VCaP (cell line): ENCODE results near the gene TXNDC17.
"Not testable (repeated sequence)": the region's sequence is repeated elsewhere in the genome, so short reads cannot be mapped to it uniquely, and the experiment has no call there.

ENCODE experiments used
- H3K27ac ChIP-seq: fragments of 450-650 bp; 2 replicates; pipeline ENCODE4 v1.5.1; 2017
- TF ChIP-seq, protein P1 (sequence below): fragments of 450-650 bp; conservative IDR thresholded peaks from 2 replicates; pipeline ENCODE4 v1.5.1; 2017; ENCODE audit warnings: mild to moderate bottlenecking, moderate library complexity

The TXNDC17 gene

DNA sequence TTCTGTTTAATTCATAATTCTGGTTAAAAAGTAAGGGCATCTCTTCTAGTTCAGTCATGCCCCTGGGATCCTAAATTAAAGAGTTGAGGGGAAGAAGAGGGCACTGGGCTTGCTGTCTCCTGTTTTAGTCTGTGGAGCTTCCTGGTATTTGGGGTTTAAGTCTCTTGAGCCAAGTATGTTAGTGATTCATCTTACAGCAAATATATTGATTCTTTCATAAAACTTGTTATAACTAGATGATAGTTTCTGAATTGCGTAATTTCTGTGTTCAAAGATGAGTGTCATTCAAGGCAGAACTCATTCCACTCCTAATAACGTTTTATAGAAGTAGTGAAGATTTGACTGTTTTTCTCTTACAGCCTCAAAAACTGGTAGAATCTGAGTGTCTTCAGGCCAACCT lies 1.7 kb downstream of the TXNDC17 start:
- TF ChIP-seq, protein P1, sequence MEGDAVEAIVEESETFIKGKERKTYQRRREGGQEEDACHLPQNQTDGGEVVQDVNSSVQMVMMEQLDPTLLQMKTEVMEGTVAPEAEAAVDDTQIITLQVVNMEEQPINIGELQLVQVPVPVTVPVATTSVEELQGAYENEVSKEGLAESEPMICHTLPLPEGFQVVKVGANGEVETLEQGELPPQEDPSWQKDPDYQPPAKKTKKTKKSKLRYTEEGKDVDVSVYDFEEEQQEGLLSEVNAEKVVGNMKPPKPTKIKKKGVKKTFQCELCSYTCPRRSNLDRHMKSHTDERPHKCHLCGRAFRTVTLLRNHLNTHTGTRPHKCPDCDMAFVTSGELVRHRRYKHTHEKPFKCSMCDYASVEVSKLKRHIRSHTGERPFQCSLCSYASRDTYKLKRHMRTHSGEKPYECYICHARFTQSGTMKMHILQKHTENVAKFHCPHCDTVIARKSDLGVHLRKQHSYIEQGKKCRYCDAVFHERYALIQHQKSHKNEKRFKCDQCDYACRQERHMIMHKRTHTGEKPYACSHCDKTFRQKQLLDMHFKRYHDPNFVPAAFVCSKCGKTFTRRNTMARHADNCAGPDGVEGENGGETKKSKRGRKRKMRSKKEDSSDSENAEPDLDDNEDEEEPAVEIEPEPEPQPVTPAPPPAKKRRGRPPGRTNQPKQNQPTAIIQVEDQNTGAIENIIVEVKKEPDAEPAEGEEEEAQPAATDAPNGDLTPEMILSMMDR: no peak
- no peak overlapping the region for H3K27ac ChIP-seq

DNA sequence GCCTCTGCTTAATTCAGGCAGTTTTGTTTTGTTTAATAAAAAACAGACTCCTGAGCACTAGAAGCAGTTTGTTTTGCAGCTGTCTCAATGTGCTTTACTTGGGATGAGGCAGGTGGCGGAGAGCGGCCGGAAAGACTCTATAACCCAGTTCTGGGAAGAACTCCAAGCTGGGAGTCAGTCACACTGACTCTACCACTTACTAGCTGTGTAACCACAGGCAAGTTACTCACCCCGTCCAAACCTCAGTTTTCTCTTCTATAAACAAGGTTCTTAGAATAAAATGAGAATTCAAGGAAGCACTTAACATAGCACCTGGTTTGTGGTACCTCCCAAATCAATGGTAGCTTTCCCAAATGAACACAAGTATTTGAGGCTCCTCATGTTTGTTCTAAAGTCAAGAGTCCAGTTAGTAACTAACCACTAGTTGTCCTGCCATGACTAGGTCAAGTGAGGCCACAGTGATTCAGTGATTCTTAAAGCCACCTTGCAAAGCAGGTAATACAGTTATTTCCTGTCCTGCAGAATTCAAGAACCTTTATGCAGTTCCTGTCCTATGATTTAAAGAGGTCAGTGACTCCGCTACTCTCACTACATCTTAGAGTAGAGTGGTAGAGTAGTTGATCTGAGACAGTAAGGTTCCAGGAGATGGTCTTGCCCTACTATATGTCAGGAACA lies 2.7 kb downstream of the TXNDC17 start:
- TF ChIP-seq, protein P1: no peak
- H3K27ac ChIP-seq: no peak overlapping the region

DNA sequence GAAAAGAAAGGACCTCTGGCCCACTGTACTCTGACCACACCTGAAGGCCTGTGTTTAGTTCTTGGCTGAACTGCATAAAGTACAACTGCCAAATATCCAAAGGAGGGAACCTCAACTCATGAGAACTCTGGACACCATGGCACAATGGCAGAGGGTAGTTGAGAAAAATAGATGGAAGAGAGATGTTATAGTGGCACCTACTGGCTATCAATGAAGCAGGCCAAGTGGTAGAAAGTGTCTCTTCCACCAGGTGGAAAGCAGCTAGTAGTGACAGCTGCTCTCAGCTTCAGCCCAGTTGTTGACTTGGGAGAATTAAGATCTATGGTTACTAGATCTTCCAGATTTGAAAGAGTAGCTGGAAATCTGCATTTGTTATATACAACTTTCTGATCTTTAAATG lies 7.3 kb downstream of the TXNDC17 start:
- TF ChIP-seq, protein P1: 0 out of 2 replicates have a peak, but pooled peaks have one; percentile 30
- no peak overlapping the region for H3K27ac ChIP-seq

DNA sequence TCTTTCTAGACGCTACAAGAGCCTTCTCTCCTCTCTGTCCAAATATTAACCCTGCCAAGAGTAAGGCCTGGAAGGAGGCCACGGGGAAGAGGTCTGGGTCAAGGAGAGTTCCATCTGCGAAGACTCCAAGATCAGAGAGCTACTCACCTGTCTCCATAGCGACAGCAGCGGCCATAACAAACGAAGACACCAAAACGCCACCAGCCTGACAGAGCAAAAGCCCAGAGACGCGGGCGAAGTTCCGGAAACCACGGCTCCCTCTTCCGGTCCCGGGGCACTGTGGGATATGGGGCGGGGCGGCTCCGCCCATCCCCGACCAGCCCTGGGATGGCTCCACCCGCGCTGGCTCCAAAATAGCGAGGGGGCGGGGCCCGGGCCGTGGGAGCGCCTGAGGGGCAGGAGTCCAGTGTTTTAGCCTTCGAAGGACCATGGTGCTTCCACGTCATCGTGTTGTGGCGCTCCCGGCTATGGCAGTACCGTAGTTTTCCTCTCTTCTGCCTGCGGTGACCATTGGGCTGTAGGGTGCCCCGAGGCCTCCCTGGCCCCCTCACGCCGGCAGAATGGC lies 10.6 kb downstream of the TXNDC17 start, which contains the start of the genes C17orf100 and MED31:
Gene C17orf100, plus strand, starts transcription at position 409 of the 565 bp plus-strand sequence. Its CDS starts 152 bp downstream, at position 561.
Gene MED31, minus strand, starts transcription at position 252 of the 565 bp plus-strand sequence. Its CDS starts 77 bp downstream, at position 175.
- peak within 1 kb of the TSS; percentile 81 for H3K27ac ChIP-seq
- TF ChIP-seq, protein P1: no peak

DNA sequence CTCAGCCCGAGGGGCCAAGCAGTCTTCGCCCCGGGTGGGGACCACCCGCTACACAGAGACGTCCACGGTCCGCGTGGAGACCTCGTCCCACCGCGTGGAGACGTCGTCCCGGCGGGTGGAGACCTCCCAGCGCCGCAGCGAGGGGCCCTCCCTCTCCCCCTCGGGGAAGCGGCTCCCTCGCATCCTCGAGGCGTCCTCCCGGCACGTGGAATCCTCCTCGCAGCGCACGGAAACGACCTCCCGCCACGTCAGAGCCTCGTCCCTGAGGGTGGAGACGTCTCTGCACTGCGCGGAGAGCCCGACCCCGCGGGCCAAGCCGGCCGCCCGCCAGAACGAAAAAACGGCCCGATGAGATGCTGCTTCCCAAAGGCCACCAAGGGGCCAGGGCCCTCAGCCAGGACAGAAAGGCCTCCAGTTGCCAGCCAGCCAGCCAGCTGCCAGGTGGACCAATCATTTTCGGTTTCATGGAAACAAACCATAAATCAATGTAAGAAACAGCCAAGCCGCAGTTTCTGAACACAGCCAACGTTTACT lies 11.1 kb downstream of the TXNDC17 start:
- H3K27ac ChIP-seq: peak overlapping the region; percentile 81; the same call in 1 of the 2 replicates
- TF ChIP-seq, protein P1: no peak

DNA sequence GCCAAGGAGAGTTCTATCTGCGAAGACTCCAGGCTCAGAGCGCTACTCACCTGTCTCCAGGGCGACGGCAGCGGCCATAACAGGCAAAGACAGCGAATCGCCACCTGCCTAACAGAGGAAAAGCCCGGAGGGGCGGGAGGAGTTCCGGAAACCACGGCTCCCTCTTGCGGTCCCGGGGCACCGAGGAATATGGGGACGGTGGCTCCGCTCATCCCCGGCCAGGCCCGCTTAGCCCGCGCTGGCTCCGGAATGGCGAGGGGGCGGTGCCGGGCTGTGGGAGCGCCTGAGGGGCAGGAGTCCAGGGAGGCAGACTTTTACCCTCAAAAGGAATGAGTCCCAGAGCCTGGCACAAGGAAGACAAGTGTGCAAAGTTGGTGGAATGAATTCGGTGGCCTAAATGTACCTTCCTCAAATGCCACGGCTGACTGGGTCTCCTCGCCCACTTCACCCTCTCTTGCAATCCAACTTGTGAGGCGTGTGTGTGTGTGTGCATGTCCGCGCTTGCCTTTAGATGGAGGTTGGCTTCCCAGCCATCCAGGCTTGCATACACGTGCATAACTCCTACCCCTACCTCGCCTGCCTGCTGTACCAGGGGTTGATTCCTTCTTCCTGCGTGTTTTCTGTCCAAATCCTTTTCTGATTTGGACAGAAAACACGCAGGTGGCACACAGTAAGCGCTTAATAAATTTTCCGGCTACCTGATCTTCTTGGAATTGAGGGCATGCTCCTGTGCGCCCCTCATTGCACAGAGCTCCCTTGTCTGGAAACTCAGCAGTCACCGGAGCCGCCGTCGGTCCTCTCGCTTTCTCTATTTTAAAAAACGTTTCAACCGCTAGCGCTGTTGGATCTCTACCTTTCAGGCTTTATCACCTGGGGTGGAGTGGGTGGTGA lies 14.2 kb downstream of the TXNDC17 start:
- TF ChIP-seq, protein P1: no peak

DNA sequence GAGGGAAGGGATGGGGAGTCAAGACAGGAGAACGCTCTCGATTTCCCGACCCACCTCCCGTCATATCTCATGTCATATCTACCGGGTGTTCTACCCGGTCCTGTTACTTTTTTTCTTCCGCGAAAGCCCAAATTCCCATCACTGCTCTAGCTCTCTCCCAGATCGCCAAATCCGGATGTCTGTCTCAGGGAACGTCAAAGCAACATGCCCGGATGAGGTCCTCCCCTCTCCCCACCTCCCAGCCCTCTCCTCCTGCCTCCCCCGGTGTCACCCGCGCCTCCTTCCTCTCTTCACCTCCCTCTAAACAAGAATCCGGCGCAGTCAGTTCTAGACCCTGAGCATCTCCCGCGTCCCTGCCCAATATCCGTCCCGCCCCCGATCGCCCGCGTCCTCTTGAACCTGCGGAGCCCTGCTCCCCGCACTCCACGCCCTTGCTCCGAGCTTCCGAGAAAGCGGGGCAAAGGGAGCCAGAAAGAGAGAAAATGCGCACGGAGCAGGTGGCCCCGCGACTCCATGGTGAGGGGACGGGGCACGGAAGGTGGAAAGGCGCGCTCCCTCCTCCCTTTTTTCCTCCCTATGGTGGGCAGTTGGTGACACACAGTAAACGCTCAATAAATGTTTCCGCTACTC lies 15.0 kb downstream of the TXNDC17 start:
- not testable (repeated sequence) for H3K27ac ChIP-seq

More for the DNA sequence above, 14.2 kb downstream of the TXNDC17 start:
- no peak overlapping the region for H3K27ac ChIP-seq

DNA sequence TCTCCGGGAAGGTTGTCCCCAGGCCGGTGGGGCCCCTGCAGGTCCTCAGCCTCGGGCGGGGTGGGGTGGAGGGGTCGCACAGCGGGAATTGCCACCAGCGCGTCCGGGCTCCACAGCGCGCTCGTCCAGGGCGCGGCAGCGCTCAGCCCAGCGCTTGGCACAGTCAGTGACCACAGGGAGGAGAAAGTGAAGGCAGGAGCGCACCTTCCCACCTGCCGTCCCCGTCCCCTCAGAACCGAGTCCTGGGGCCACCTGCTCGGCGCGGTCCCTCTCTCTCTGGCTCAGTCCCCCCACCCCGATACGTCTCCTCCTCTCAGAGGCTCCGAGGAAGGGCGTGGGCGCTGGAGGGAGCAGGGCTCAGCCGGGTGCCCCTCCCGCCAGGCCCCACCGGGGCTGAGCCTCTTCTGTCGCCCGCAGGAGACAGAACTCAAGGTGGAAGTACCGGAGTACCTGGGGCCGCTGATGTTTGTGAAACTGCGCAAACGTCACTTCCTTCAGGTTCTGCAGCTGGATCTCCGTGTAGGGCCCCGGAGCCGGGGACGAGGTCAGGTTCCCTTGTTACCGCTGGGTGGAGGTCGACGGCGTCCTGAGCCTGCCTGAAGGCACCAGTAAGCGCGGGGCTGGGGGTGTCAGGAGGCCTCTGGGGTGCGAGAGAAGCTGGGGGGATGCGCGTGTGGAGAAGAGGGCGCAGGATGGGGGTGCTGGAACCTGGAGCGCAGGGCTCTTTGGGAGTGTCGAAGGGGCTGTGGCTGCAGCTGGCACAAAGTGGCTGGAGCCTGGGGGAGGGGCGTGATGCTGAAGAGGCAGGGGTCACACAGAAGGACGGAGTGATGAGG lies 16.2 kb downstream of the TXNDC17 start:
- not testable (repeated sequence) for H3K27ac ChIP-seq
